AG04450 (cell line): ENCODE data around the gene PDZRN3. TPM values are rescaled to one million over a fixed set of nuclear protein-coding genes. Genes with fewer than 3 reads are reported as not detected.

ENCODE experiments used
- CTCF ChIA-PET: fragments of 300-600, 350-600 bp; formaldehyde crosslinking; extraction: SDS; loops from one replicate; lab custom pipeline; 2022; ENCODE audit warnings: antibody characterized with exemption, inconsistent platforms; lab: Charles Lee
- POLR2A ChIA-PET: fragments of 350-600 bp; formaldehyde crosslinking; extraction: SDS; loops from one replicate; lab custom pipeline; 2021; ENCODE audit warnings: antibody characterized with exemption, inconsistent platforms; lab: Yijun Ruan, JAX
- DNase-seq: peaks from one replicate; pipeline ENCODE4 v3.0.0-alpha.2; 2011; ENCODE audit warnings: low read depth, low spot score
- H3K27ac ChIP-seq: one replicate; pipeline ENCODE4 v1.5.1; 2012; ENCODE audit warnings: low read depth, low read length, control low read depth
- H3K27me3 ChIP-seq: one replicate; pipeline ENCODE4 v1.6.0; 2012; ENCODE audit warnings: low read length; ENCODE audit not compliant: control insufficient read depth, insufficient read depth
- H3K4me3 ChIP-seq: 2 replicates; pipeline ENCODE4 v1.5.1; 2011; ENCODE audit warnings: mild to moderate bottlenecking, low read depth, low read length, control low read depth
- H3K9me3 ChIP-seq: 2 replicates; pipeline ENCODE4 v1.5.1; 2012; ENCODE audit warnings: low read length; ENCODE audit not compliant: control insufficient read depth, insufficient read depth
- polyA plus RNA-seq: library from polyadenylated mRNA; depleted of rRNA; stranded (reverse); fragments of >200 nt; gene quantifications from 2 replicates; pipeline ENCODE4 v1.2.3, GENCODE V29; 2011
- TF ChIP-seq, protein P1 (sequence below): IDR thresholded peaks from 2 replicates; pipeline ENCODE4 v1.5.1; 2011; ENCODE audit warnings: low read depth, low read length, control low read depth, inconsistent platforms

The PDZRN3 gene
- polyA plus RNA-seq, 1 experiment, result 14.7 TPM

DNA sequence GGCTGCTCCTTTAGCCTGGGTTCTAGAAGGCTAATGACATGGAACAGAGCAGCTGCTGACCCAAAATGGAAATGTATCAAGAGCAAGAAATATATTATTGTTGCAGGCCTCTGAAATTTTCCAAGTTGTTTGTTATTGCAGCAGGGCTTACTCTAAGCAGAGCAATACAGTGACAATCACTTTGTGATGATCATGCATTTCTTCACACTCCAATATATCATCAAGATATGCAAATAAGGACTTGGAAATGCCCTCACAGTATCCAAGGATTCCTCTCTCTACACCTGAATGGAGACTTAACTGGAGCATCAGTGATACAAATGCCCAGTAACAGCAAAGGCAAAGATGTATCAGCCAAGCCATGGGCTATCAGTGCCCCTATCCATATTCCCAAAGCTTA is 89.6 kb downstream of the PDZRN3 start:
- Histone ChIP-seq H3K27ac (no peak overlapping the region), H3K27me3 (no peaks in the 10 kb centered on the region), H3K4me3 (no peak overlapping the region), H3K9me3 (no peaks in the 10 kb centered on the region; the same call in 1 of the 2 replicates)
- ChIA-PET CTCF (no interaction called here), POLR2A (interaction anchor here (0.7 kb wide), 1 partner anchor 533 kb away, joined by 3 read pairs; no protein-coding TSS in a partner anchor)
- no peak for DNase-seq
- TF ChIP-seq, protein P1, sequence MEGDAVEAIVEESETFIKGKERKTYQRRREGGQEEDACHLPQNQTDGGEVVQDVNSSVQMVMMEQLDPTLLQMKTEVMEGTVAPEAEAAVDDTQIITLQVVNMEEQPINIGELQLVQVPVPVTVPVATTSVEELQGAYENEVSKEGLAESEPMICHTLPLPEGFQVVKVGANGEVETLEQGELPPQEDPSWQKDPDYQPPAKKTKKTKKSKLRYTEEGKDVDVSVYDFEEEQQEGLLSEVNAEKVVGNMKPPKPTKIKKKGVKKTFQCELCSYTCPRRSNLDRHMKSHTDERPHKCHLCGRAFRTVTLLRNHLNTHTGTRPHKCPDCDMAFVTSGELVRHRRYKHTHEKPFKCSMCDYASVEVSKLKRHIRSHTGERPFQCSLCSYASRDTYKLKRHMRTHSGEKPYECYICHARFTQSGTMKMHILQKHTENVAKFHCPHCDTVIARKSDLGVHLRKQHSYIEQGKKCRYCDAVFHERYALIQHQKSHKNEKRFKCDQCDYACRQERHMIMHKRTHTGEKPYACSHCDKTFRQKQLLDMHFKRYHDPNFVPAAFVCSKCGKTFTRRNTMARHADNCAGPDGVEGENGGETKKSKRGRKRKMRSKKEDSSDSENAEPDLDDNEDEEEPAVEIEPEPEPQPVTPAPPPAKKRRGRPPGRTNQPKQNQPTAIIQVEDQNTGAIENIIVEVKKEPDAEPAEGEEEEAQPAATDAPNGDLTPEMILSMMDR, result no peak

DNA sequence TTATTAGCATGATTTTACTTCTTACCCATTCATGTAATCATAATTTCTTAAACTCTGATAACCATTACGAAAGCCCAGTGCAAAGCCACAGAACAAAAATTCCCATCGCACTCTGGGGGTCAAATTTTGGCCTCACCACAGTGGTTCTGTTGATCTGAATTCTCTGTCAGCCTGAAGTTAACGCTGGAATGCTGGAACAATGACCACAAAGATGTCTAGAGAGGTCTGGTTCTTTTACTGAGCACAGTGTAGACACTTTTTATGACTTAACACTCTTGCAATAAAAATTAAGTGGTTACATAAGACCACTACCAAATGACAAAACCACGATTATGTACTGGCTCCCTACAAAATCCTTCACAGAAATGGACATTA is 94.7 kb downstream of the PDZRN3 start:
- TF ChIP-seq, protein P1, result no peak
- H3K27ac ChIP-seq, result no peak overlapping the region
- ChIA-PET POLR2A (no interaction called here), CTCF (no interaction called here)
- H3K27me3 ChIP-seq, result no peaks in the 10 kb centered on the region
- no peak for DNase-seq
- H3K4me3 ChIP-seq, result no peak overlapping the region
- H3K9me3 ChIP-seq, result no peaks in the 10 kb centered on the region; the same call in 1 of the 2 replicates

DNA sequence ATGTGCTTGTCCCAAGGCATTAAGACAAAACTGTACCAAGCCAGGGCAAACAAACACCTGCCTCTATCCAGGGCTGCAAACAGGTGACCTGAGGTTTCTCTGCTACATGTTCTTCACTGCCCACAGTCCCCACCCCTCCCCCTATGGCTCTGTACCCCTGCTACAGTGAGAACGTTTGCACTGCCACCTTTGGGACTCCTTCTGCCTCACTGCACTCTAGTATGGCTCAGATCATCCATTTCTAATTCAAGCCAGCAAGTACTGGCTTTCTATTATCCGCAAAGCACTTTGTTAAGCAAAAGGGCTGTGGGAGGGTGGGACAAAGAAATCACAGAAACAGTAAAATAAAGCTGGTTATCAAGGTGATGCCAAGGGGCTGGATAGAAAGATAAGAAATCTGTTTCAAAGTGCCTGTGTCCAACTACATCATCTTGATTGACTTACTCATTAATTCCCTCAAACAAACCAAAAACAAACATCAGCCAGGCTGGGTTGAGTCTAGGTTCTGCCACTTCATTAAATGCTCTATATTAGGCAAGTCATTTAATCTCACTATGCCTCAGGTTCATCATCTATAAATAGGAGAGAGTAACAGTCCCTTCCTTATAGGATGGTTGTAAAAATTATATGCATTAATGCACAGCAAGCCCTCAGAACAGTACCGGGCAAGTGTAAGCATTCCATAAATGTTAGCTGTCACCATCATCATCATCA is 95.3 kb downstream of the PDZRN3 start:
- Histone ChIP-seq H3K27me3 (no peaks in the 10 kb centered on the region), H3K27ac (no peak overlapping the region), H3K4me3 (no peak overlapping the region), H3K9me3 (no peaks in the 10 kb centered on the region; the same call in 1 of the 2 replicates)
- DNase-seq, result no peak
- ChIA-PET CTCF (no interaction called here), POLR2A (no interaction called here)
- TF ChIP-seq, protein P1, result no peak

DNA sequence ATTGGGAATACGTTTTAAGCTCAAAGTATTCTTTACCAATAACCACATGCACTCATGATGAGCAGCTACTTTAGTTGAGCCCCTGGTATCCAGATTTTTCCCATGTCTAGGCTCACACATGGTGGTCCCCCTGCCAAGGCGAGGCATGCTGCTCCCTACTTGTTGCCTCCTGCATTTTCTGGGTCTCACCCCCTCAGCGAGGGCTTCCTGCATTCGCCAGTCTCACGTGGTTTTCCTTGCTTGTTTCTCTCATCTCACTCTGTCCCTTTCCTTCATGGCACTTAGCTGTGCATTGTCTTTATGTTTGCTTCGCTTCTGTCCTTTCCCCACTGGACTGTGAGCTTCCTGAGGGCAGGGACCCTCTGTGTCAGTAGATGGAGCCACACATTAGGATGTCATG is 99.2 kb downstream of the PDZRN3 start:
- Histone ChIP-seq H3K9me3 (no peaks in the 10 kb centered on the region), H3K27me3 (no peaks in the 10 kb centered on the region), H3K27ac (no peak overlapping the region), H3K4me3 (no peak overlapping the region)
- ChIA-PET POLR2A (interaction anchor here (1.1 kb wide), 1 partner anchor 22 kb away, joined by 3 read pairs; no protein-coding TSS in a partner anchor), CTCF (interaction anchor here (0.6 to 2.3 kb wide), 2 partner anchors 17 to 624 kb away, joined by 3 to 6 read pairs; no protein-coding TSS in a partner anchor)
- TF ChIP-seq, protein P1, result no peak
- DNase-seq, result no peak

DNA sequence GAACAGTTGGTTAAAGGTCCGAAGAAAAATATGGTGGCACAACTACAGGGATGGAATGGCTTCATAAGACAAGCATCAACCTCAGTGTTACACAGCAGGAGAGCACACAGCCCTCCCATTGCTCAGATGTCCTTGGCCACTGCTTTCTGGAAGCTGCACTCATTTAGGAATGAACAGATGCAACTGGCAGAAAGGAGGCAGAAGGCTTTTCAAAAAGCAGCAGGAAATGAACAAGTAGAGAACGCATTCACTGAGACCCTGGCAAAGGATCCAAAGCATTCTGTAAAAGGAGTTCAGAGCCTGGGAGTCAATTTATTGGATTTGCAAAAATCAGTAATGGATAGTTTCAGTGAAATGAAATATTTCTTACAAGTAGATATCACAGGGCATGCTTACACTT is 101.1 kb downstream of the PDZRN3 start:
- Histone ChIP-seq H3K27ac (no peak overlapping the region), H3K9me3 (no peaks in the 10 kb centered on the region), H3K4me3 (no peak overlapping the region), H3K27me3 (no peaks in the 10 kb centered on the region)
- ChIA-PET POLR2A (no interaction called here), CTCF (interaction anchor here (0.6 to 1.3 kb wide), 2 partner anchors 10 to 16 kb away, joined by 3 to 8 read pairs; no protein-coding TSS in a partner anchor)
- TF ChIP-seq, protein P1, result no peak
- no peak for DNase-seq
